GM12892 (cell line): Measurements from ENCODE around the gene PAK1IP1.

Source experiments
- POLR2A ChIP-seq: IDR thresholded peaks from 2 replicates; pipeline ENCODE4 v1.6.1; 2011; ENCODE audit warnings: low read depth, low read length, control low read depth
- POLR2AphosphoS5 ChIP-seq: IDR thresholded peaks from 2 replicates; pipeline ENCODE4 v1.6.1; 2011; ENCODE audit warnings: low read depth, low read length, control low read depth

DNA sequence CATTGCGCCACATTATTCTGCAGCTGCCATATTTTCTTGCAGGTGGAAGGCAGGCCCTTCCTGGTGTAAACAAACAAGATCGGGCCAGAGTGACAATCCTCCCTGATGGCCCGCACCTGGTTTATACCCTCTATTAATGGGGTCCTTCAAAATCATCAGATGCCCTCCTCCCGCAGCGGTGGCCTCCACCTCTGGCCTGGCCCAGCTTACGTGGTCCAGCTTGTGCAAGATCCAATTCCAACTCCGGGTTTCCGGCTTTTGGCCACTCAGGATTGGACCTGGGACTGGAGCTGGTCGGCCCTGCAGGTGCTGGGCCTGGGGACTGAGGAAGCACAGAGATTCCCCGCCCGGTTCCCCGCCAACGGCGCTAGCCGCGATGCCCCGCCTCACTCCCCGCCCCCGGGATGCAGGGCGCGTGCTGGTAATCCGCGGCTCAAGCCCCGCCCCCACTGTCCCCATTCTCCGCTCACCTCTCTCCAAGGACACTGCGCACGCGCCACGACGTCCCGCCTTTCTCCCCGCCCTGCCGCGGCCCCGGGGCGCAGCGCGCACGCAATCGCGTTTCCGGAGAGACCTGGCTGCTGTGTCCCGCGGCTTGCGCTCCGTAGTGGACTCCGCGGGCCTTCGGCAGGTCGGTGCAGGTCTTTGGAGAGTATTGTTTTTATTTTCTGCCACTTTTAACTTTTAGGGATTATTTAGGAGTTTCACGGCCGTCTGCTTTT, 52.6 kb downstream of the PAK1IP1 start, which contains the start of gene TMEM14B:
- TF ChIP-seq POLR2AphosphoS5 = peak; percentile 90
- TF ChIP-seq POLR2A = peak; percentile 92
